ENCODE measurements around the gene DCBLD2. TPM values are rescaled to one million over a fixed set of nuclear protein-coding genes. Genes with fewer than 3 reads are reported as not detected.

The DCBLD2 gene
- total RNA-seq, 1 experiment from 2014 or later: 112 TPM

DNA sequence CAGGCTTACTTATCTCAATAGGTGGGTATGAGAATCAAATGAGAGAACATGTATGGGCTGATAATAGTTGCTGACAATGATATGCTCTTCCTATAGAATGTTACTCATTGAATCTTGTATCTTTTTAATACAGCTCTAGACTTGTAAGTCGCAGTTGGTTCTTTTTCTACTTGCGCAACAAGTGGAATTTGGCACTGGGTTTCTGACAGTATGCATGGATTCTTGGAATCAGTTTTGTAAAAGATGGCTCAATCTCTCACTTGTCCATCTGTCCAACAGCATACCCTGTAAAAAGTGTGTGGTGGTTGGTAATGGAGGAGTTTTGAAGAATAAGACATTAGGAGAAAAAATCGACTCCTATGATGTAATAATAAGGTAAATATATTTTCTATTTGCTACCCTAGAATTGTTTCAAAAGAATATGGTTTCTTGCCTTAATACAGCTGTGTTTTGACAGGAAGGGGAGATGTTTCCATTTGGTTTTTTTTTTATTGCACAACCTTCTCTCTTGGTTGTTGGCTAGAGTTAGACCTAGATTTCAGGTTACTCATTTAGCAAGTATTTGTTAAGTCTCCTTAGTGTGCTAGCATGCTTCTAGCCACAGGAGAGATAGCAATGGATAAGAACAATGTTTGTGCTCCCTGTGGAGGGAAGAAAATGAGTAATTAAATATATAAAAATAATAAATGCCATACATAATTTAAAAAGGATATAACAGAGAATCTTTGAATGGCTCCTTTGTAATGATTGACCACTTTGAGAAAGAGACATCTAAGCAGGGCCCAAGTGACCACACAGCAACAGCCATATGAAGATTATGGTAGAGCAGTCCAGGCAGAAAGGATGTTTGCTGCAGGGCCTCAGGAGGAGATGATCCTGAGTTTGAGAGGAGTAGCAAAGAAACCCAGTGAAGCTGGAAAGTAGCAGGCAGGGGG lies 116.6 kb downstream of the DCBLD2 start:
- Histone ChIP-seq H3K4me1 (replicated peaks; ENCODE audit: insufficient read depth) (0 out of 2 replicates have a peak, but pooled peaks cover 7% of the 10 kb centered on the region), H3F3A (ENCODE audit: insufficient read depth, low read depth) (0 out of 2 replicates have a peak, but pooled peaks cover 7% of the 10 kb centered on the region), H3K36me3 (ENCODE audit: low read depth) (no peaks in the 10 kb centered on the region), H3K9me3 (ENCODE audit: insufficient read depth, low read depth) (no peaks in the 10 kb centered on the region), H3K27ac (no peak overlapping the region), H4K20me1 (ENCODE audit: insufficient read depth) (no peaks in the 10 kb centered on the region), H2AFZ (no peak overlapping the region), H3K9me2 (ENCODE audit: insufficient read depth) (no peaks in the 10 kb centered on the region), H3K4me3 (no peak overlapping the region), H3K79me2 (ENCODE audit: low read depth) (no peaks in the 10 kb centered on the region), H3K27me3 (ENCODE audit: insufficient read depth, low read depth) (no peaks in the 10 kb centered on the region), H3K4me2 (no peak overlapping the region)
- CTCF ChIA-PET: no interaction called here
- intact Hi-C loops (cut with micrococcal nuclease; ENCODE audit: unreplicated experiment): loop anchor here (2.0 kb wide), 1 partner anchor 52 kb away; no protein-coding TSS in a partner anchor
- DNase-seq: peak in 1 of 2 experiments; percentile 62
- BruUV-seq (replicated peaks): no TSS peak
- TF ChIP-seq EZH2 (IDR thresholded peaks at IDR 0.05; ENCODE audit: low read depth): no peak
- TF ChIP-seq, protein P1, sequence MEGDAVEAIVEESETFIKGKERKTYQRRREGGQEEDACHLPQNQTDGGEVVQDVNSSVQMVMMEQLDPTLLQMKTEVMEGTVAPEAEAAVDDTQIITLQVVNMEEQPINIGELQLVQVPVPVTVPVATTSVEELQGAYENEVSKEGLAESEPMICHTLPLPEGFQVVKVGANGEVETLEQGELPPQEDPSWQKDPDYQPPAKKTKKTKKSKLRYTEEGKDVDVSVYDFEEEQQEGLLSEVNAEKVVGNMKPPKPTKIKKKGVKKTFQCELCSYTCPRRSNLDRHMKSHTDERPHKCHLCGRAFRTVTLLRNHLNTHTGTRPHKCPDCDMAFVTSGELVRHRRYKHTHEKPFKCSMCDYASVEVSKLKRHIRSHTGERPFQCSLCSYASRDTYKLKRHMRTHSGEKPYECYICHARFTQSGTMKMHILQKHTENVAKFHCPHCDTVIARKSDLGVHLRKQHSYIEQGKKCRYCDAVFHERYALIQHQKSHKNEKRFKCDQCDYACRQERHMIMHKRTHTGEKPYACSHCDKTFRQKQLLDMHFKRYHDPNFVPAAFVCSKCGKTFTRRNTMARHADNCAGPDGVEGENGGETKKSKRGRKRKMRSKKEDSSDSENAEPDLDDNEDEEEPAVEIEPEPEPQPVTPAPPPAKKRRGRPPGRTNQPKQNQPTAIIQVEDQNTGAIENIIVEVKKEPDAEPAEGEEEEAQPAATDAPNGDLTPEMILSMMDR (conservative IDR thresholded peaks at IDR 0.05): no peak
- POLR2A ChIA-PET (ENCODE audit: unreplicated experiment): no interaction called here

DNA sequence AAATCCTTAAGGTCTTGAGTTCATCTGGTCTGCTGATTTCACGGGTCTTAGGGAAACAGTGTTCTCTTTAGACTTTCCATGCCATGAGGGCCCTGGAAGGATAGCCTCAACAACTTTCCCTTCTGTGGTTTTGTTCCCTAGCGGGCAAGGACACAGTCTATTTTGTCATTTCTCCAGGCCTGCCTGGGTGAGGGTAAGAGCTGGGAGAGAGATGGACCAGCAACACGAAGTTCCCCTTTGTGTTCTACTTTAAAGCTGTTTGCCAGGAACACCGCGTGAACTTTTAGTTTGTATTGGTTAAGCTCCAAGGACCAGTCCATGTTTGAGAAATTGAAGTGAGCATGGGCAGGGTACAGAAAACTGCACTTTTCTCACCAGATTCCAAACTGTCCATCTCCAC lies 117.5 kb downstream of the DCBLD2 start:
- no peak overlapping the region for H3K4me2 ChIP-seq
- no peaks in the 10 kb centered on the region for H4K20me1 ChIP-seq (ENCODE audit: insufficient read depth)
- H3K4me3 ChIP-seq: no peak overlapping the region
- ChIA-PET POLR2A (ENCODE audit: unreplicated experiment) (no interaction called here), CTCF (no interaction called here)
- no peaks in the 10 kb centered on the region for H3K9me2 ChIP-seq (ENCODE audit: insufficient read depth)
- H3K9me3 ChIP-seq (ENCODE audit: insufficient read depth, low read depth): no peaks in the 10 kb centered on the region
- no peaks in the 10 kb centered on the region for H3K36me3 ChIP-seq (ENCODE audit: low read depth)
- H3K27me3 ChIP-seq (ENCODE audit: insufficient read depth, low read depth): no peaks in the 10 kb centered on the region
- H3K79me2 ChIP-seq (ENCODE audit: low read depth): no peaks in the 10 kb centered on the region
- 0 out of 2 replicates have a peak, but pooled peaks cover 7% of the 10 kb centered on the region for H3F3A ChIP-seq (ENCODE audit: insufficient read depth, low read depth)
- H3K27ac ChIP-seq: no peak overlapping the region
- BruUV-seq (replicated peaks): no TSS peak
- 0 out of 2 replicates have a peak, but pooled peaks cover 7% of the 10 kb centered on the region for H3K4me1 ChIP-seq (replicated peaks; ENCODE audit: insufficient read depth)
- TF ChIP-seq, protein P1 (conservative IDR thresholded peaks at IDR 0.05): no peak
- TF ChIP-seq EZH2 (IDR thresholded peaks at IDR 0.05; ENCODE audit: low read depth): no peak
- intact Hi-C loops (cut with micrococcal nuclease; ENCODE audit: unreplicated experiment): loop anchor here (2.0 kb wide), 1 partner anchor 51 kb away; no protein-coding TSS in a partner anchor
- no peak overlapping the region for H2AFZ ChIP-seq
- DNase-seq: no peak

DNA sequence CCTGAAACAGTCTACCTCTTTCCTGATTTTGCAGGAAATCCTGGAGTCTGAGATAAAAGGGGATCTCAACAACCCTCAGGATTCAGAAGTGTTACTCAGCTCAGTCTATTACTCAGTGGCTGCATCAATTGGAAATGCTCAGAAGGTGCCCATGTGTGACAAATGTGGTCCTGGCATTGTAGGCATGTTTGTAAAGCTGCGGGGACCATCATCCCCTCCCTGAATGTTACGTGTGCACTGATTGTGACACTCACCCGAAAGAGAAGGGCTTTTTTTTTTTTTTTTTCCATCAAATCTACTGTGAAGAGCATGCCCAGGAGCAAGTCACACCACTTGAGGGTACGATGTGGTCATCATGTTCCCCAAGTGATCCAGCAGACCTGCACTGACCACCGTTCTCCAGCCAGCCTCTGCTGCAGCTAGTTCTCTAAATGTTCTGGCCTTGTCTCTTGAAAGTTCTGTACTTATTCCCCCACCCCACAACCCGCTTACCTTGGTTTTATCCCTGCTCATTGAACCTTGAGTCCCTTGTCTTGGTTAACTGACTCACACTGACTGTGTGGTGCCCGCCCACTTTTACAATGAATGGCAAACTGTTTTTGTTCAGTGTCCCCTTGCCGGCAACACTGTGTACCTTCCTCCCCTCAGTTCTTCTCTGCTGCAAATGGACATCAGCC lies 118.5 kb downstream of the DCBLD2 start:
- no peaks in the 10 kb centered on the region for H3K9me3 ChIP-seq (ENCODE audit: insufficient read depth, low read depth)
- no peak overlapping the region for H3K4me3 ChIP-seq
- H3K27ac ChIP-seq: no peak overlapping the region
- H3K27me3 ChIP-seq (ENCODE audit: insufficient read depth, low read depth): no peaks in the 10 kb centered on the region
- DNase-seq: no peak
- ChIA-PET POLR2A (ENCODE audit: unreplicated experiment) (no interaction called here), CTCF (no interaction called here)
- no peaks in the 10 kb centered on the region for H3K79me2 ChIP-seq (ENCODE audit: low read depth)
- 0 out of 2 replicates have a peak, but pooled peaks cover 7% of the 10 kb centered on the region for H3K4me1 ChIP-seq (replicated peaks; ENCODE audit: insufficient read depth)
- no peak overlapping the region for H2AFZ ChIP-seq
- intact Hi-C loops (cut with micrococcal nuclease; ENCODE audit: unreplicated experiment): no loop called here
- BruUV-seq (replicated peaks): no TSS peak
- H3K9me2 ChIP-seq (ENCODE audit: insufficient read depth): no peaks in the 10 kb centered on the region
- no peaks in the 10 kb centered on the region for H3K36me3 ChIP-seq (ENCODE audit: low read depth)
- no peak for TF ChIP-seq EZH2 (IDR thresholded peaks at IDR 0.05; ENCODE audit: low read depth)
- TF ChIP-seq, protein P1 (conservative IDR thresholded peaks at IDR 0.05): no peak
- H4K20me1 ChIP-seq (ENCODE audit: insufficient read depth): no peaks in the 10 kb centered on the region
- 0 out of 2 replicates have a peak, but pooled peaks cover 7% of the 10 kb centered on the region for H3F3A ChIP-seq (ENCODE audit: insufficient read depth, low read depth)
- no peak overlapping the region for H3K4me2 ChIP-seq
